ENCODE results near the gene SPOCK2. TPM values are rescaled to one million over a fixed set of nuclear protein-coding genes. Genes with fewer than 3 reads are reported as not detected.
A peak's percentile ranks its signal among the peaks of the same experiment; 100 is the strongest.
"Not testable (repeated sequence)": the region's sequence is repeated elsewhere in the genome, so short reads cannot be mapped to it uniquely, and the experiment has no call there.

The SPOCK2 gene
- total RNA-seq, 2 experiments from 2014 or later = 423 to 424 TPM

- no peak overlapping the region for H3K27ac Mint-ChIP-seq
Observed at GRCh38 chr10:72123616-72124015, 35.3 kb upstream of the SPOCK2 start.

DNA sequence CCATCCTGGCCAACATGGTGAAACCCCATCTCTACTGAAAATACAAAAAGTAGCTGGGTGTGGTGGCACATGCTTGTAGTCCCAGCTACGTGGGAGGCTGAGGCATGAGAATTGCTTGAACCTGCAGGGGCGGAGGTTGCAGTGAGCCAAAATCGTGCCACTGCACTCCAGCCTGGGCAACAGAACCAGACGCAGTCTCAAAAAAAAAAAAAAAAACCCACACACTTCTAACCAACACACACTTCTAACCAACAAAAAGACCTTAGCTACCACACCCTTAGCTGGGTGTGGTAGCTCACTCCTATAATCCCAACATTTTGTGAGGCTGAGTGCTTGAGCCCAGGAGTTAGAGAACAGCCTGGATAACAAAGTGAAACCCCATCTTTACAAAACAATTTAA lies 33.9 kb upstream of the SPOCK2 start:
- ChIA-PET POLR2A (no interaction called here), CTCF (interaction anchor here (1.2 to 1.4 kb wide), 2 partner anchors 9 to 14 kb away, joined by 3 to 4 read pairs; no protein-coding TSS in a partner anchor)
- Mint-ChIP-seq H3K9me3 (peaks cover 3% of the 10 kb centered on the region), H3K27me3 (no peaks in the 10 kb centered on the region), H3K27ac (peak overlapping the region; percentile 78), H3K4me3 (peak overlapping the region; percentile 23), H3K4me1 (peaks cover 46% of the 10 kb centered on the region), H3K36me3 (ENCODE audit: low read depth) (peaks cover 33% of the 10 kb centered on the region)
- DNase-seq = peak; percentile 24

More at GRCh38 chr10:72123616-72124015, 35.3 kb upstream of the SPOCK2 start:
- H3K4me3 Mint-ChIP-seq = no peak overlapping the region
- ChIA-PET CTCF (no interaction called here), POLR2A (no interaction called here)
- H3K27me3 Mint-ChIP-seq = no peaks in the 10 kb centered on the region
- H3K36me3 Mint-ChIP-seq (ENCODE audit: low read depth) = peaks cover 27% of the 10 kb centered on the region
- no peak for DNase-seq
- peaks cover 46% of the 10 kb centered on the region for H3K4me1 Mint-ChIP-seq
- no peaks in the 10 kb centered on the region for H3K9me3 Mint-ChIP-seq

DNA sequence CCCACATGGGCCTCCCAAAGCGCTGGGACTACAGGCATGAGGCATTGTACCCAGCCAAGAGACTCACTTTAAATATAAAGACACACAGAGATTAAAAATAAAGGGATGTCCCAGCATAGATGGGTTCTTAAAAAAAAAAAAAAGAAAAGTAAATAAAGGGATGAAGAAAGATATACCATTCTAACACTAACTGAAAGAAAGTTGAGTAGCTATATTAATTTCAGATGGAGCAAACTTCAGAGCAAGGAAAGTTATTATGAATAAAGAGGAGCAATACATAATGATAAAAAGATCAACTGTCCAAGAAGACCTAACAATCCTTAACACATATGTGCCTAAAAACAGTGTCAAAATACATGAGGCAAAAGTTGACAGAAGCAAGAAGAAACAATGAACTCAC lies 33.0 kb upstream of the SPOCK2 start:
- peaks cover 41% of the 10 kb centered on the region for H3K4me1 Mint-ChIP-seq
- POLR2A ChIA-PET = no interaction called here
- H3K4me3 Mint-ChIP-seq = no peak overlapping the region
- CTCF ChIA-PET = interaction anchor here (0.6 to 0.7 kb wide), 2 partner anchors 86 to 243 kb away, joined by 3 to 6 read pairs; no protein-coding TSS in a partner anchor
- no peaks in the 10 kb centered on the region for H3K27me3 Mint-ChIP-seq
- H3K9me3 Mint-ChIP-seq = peaks cover 7% of the 10 kb centered on the region
- peak overlapping the region; percentile 78 for H3K27ac Mint-ChIP-seq
- H3K36me3 Mint-ChIP-seq (ENCODE audit: low read depth) = peaks cover 35% of the 10 kb centered on the region
- no peak for DNase-seq

- Mint-ChIP-seq H3K27ac (no peak overlapping the region), H3K4me3 (no peak overlapping the region), H3K36me3 (ENCODE audit: low read depth) (peaks cover 41% of the 10 kb centered on the region), H3K9me3 (peaks cover 16% of the 10 kb centered on the region), H3K27me3 (no peaks in the 10 kb centered on the region), H3K4me1 (peaks cover 13% of the 10 kb centered on the region)
- no peak for DNase-seq
- POLR2A ChIA-PET = interaction anchor here (0.6 kb wide), 1 partner anchor 27 kb away, joined by 4 read pairs; no protein-coding TSS in a partner anchor
- CTCF ChIA-PET = interaction anchor here (0.6 to 2.1 kb wide), 6 partner anchors 8 to 686 kb away, joined by 3 to 5 read pairs (median 3); no protein-coding TSS in a partner anchor
Observed at GRCh38 chr10:72116372-72116771, 28.0 kb upstream of the SPOCK2 start.

DNA sequence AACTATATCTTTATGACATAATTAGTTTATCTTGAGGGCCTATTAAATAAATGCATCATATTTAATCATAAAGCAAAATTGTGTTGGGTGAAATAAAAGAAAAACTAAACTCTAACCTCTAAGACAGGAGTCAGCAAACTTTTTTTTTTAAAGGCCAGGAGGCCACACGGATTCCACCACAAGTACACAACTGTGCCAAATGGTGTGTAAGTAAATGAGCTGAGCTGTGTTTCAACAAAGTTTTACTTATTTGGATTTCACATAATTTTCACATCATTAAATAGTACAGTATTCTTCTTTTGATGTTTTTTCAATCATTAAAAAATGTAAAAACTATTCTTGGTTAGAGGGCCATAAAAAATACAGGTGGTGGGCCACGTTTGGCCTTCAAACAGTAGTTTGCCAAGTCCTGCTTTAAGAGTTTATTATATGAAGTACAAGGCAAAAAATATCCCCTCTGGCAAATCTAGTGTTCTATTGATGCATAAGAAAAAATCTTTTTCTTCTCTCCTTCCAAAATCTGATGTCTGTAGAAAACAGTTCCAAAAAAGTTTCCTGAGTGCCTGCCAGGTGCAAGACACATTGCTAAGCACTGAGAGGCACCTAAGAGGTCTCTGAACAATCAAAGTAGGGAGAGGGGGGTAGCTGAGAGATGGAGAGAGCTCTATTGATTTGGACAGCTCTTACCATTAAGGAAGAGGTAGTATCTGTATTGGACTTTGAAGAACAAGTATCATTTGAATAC lies 26.5 kb upstream of the SPOCK2 start:
- Mint-ChIP-seq H3K27ac (no peak overlapping the region), H3K4me1 (peaks cover 20% of the 10 kb centered on the region), H3K27me3 (no peaks in the 10 kb centered on the region), H3K9me3 (peaks cover 16% of the 10 kb centered on the region), H3K36me3 (ENCODE audit: low read depth) (peaks cover 38% of the 10 kb centered on the region), H3K4me3 (no peak overlapping the region)
- ChIA-PET POLR2A (no interaction called here), CTCF (interaction anchor here (0.7 to 2.3 kb wide), 6 partner anchors 11 to 373 kb away, joined by 3 to 10 read pairs (median 3); no protein-coding TSS in a partner anchor)
- DNase-seq = no peak

- DNase-seq = no peak
- CTCF ChIA-PET = no interaction called here
- POLR2A ChIA-PET = no interaction called here
- Mint-ChIP-seq H3K4me1 (peaks cover 54% of the 10 kb centered on the region), H3K9me3 (peaks cover 5% of the 10 kb centered on the region), H3K27me3 (no peaks in the 10 kb centered on the region), H3K27ac (no peak overlapping the region), H3K4me3 (no peak overlapping the region), H3K36me3 (ENCODE audit: low read depth) (peaks cover 18% of the 10 kb centered on the region)
Observed at GRCh38 chr10:72110673-72111401, 22.5 kb upstream of the SPOCK2 start.

- Mint-ChIP-seq H3K4me3 (peak overlapping the region; percentile 18), H3K9me3 (no peaks in the 10 kb centered on the region), H3K4me1 (peaks cover 64% of the 10 kb centered on the region), H3K27ac (peak overlapping the region; percentile 90), H3K27me3 (no peaks in the 10 kb centered on the region), H3K36me3 (ENCODE audit: low read depth) (peaks cover 16% of the 10 kb centered on the region)
- ChIA-PET CTCF (interaction anchor here (1.0 kb wide), 1 partner anchor 61 kb away, joined by 3 read pairs; no protein-coding TSS in a partner anchor), POLR2A (no interaction called here)
- no peak for DNase-seq
Observed at GRCh38 chr10:72109636-72110157, 21.3 kb upstream of the SPOCK2 start.

GRCh38 chr10:72108830-72109635 lies 20.7 kb upstream of the SPOCK2 start:
- DNase-seq = no peak
- H3K27ac Mint-ChIP-seq = peak overlapping the region; percentile 90
- H3K36me3 Mint-ChIP-seq (ENCODE audit: low read depth) = peaks cover 18% of the 10 kb centered on the region
- ChIA-PET CTCF (interaction anchor here (1.0 to 2.2 kb wide), 5 partner anchors 7 to 228 kb away, joined by 3 to 8 read pairs (median 4); no protein-coding TSS in a partner anchor), POLR2A (interaction anchor here (1.2 kb wide), 1 partner anchor 20 kb away, joined by 4 read pairs; no protein-coding TSS in a partner anchor)
- H3K4me3 Mint-ChIP-seq = peak overlapping the region; percentile 45
- H3K9me3 Mint-ChIP-seq = no peaks in the 10 kb centered on the region
- no peaks in the 10 kb centered on the region for H3K27me3 Mint-ChIP-seq
- peaks cover 68% of the 10 kb centered on the region for H3K4me1 Mint-ChIP-seq

DNA sequence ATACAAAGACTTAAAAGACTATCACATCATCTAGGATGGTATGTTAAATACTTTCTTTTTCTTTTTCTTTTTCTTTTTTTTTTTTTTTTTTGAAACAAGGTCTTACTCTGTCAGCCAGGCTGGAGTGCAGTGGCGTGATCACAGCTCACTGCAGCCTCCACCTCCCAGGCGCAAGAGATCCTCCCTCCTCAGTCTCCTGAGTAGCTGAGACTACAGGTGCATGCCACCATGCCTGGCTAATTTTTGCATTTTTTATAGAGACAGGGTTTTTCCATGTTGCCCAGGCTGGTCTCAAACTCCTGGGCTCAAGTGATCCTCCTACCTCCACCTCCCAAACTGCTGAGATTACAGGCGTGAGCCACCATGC lies 19.6 kb upstream of the SPOCK2 start:
- peaks cover 25% of the 10 kb centered on the region for H3K36me3 Mint-ChIP-seq (ENCODE audit: low read depth)
- peak overlapping the region; percentile 73 for H3K4me3 Mint-ChIP-seq
- CTCF ChIA-PET = interaction anchor here (0.6 to 2.2 kb wide), 6 partner anchors 8 to 306 kb away, joined by 3 to 8 read pairs (median 4); no protein-coding TSS in a partner anchor
- DNase-seq, H3K27me3 Mint-ChIP-seq, H3K9me3 Mint-ChIP-seq: not testable (repeated sequence)
- POLR2A ChIA-PET = interaction anchor here (1.2 kb wide), 1 partner anchor 19 kb away, joined by 4 read pairs; no protein-coding TSS in a partner anchor
- peak overlapping the region; percentile 90 for H3K27ac Mint-ChIP-seq
- H3K4me1 Mint-ChIP-seq = peaks cover 73% of the 10 kb centered on the region

- DNase-seq = peak; percentile 62
- peaks cover 74% of the 10 kb centered on the region for H3K4me1 Mint-ChIP-seq
Observed at GRCh38 chr10:72107325-72108003, 19.1 kb upstream of the SPOCK2 start.

GRCh38 chr10:72106896-72107295 lies 18.5 kb upstream of the SPOCK2 start:
- no peaks in the 10 kb centered on the region for H3K9me3 Mint-ChIP-seq
- H3K4me3 Mint-ChIP-seq = peak overlapping the region; percentile 73
- CTCF ChIA-PET = interaction anchor here (0.6 kb wide), 1 partner anchor 17 kb away, joined by 3 read pairs; no protein-coding TSS in a partner anchor
- H3K27me3 Mint-ChIP-seq = no peaks in the 10 kb centered on the region
- peaks cover 77% of the 10 kb centered on the region for H3K4me1 Mint-ChIP-seq
- POLR2A ChIA-PET = no interaction called here
- H3K27ac Mint-ChIP-seq = peak overlapping the region; percentile 90
- no peak for DNase-seq
- peaks cover 31% of the 10 kb centered on the region for H3K36me3 Mint-ChIP-seq (ENCODE audit: low read depth)

More at GRCh38 chr10:72107325-72108003, 19.1 kb upstream of the SPOCK2 start:
- peak overlapping the region; percentile 73 for H3K4me3 Mint-ChIP-seq
- peaks cover 30% of the 10 kb centered on the region for H3K36me3 Mint-ChIP-seq (ENCODE audit: low read depth)
- no peaks in the 10 kb centered on the region for H3K27me3 Mint-ChIP-seq
- ChIA-PET CTCF (interaction anchor here (1.0 to 2.2 kb wide), 4 partner anchors 9 to 229 kb away, joined by 3 to 8 read pairs (median 4); no protein-coding TSS in a partner anchor), POLR2A (interaction anchor here (1.2 kb wide), 1 partner anchor 19 kb away, joined by 4 read pairs; no protein-coding TSS in a partner anchor)
- H3K27ac Mint-ChIP-seq = peak overlapping the region; percentile 90
- H3K9me3 Mint-ChIP-seq = no peaks in the 10 kb centered on the region

All from activated CD4-positive, alpha-beta T cell treated with anti-CD3 and anti-CD28 coated beads, Interleukin-2, amount 10 ng/mL, durations not matched to agents 7 days and 5 days (primary cell).